OCI-LY1 (cell line): ENCODE data around the gene TXNDC2.

Source experiments
- EZH2 ChIP-seq: fragments of 200-600 bp; sonication (generic), shearing (Covaris generic); IDR thresholded peaks from 2 replicates; pipeline ENCODE4 v1.8.0; 2017; ENCODE audit warnings: borderline replicate concordance, mixed run types, mild to moderate bottlenecking, antibody characterized with exemption, low read length, moderate library complexity, mixed read lengths
- TF ChIP-seq, protein P1 (sequence below): fragments of 200-600 bp; sonication (generic), shearing (Covaris generic); IDR thresholded peaks from 2 replicates; pipeline ENCODE4 v1.5.1; 2017; ENCODE audit warnings: mild to moderate bottlenecking, antibody characterized with exemption, low read length, moderate library complexity, mixed read lengths

DNA sequence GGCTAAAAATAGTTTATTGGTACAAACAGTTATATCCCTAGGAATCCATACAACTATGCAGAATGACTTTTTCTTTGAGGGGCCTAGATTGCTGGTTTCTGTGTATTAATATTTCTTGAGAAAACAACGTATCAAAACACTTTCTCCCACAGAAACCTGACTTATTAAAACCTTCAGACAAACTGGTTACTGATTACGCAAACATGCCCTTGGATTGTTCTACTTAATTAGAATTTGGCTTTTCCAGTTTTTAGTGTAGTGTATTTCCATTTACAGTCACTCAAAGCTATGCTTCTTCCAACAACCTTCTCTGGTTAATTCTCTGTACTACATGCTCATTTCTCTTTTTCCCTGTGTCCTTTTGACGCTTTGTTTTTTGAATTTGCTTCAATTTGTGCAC is 48.1 kb downstream of the TXNDC2 start:
- TF ChIP-seq EZH2, result no peak
- TF ChIP-seq, protein P1, sequence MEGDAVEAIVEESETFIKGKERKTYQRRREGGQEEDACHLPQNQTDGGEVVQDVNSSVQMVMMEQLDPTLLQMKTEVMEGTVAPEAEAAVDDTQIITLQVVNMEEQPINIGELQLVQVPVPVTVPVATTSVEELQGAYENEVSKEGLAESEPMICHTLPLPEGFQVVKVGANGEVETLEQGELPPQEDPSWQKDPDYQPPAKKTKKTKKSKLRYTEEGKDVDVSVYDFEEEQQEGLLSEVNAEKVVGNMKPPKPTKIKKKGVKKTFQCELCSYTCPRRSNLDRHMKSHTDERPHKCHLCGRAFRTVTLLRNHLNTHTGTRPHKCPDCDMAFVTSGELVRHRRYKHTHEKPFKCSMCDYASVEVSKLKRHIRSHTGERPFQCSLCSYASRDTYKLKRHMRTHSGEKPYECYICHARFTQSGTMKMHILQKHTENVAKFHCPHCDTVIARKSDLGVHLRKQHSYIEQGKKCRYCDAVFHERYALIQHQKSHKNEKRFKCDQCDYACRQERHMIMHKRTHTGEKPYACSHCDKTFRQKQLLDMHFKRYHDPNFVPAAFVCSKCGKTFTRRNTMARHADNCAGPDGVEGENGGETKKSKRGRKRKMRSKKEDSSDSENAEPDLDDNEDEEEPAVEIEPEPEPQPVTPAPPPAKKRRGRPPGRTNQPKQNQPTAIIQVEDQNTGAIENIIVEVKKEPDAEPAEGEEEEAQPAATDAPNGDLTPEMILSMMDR, result no peak
